Small intestine (tissue), 16 donors: Measurements from ENCODE around the gene KRT35. TPM values are rescaled to one million over a fixed set of nuclear protein-coding genes. Genes with fewer than 3 reads are reported as not detected.
A peak's percentile ranks its signal among the peaks of the same experiment; 100 is the strongest.

Source experiments
- DNase-seq, 2 donors: peaks; one replicate each; pipeline versions ENCODE4 v3.0.0 to v3.0.0-alpha.2; 2013
- FAIRE-seq: peaks from 2 replicates; lab custom pipeline; 2012; peaks lifted over from hg19 to GRCh38; lab: Jason Lieb, UNC
- H3K27ac ChIP-seq, 3 donors: one replicate each; pipeline ENCODE4 v1.5.1; 2013; ENCODE audit warnings: low read length in 2 of 3, mild to moderate bottlenecking in 2 of 3, control low read depth in 1 of 3, inconsistent platforms in 1 of 3, low read depth in 1 of 3, moderate library complexity in 1 of 3
- H3K27me3 ChIP-seq, 3 donors: one replicate each; pipeline ENCODE4 v1.6.1; 2013; ENCODE audit warnings: low read length in 3 of 3, inconsistent platforms in 1 of 3; ENCODE audit not compliant: control insufficient read depth in 3 of 3, insufficient read depth in 3 of 3
- H3K36me3 ChIP-seq, 3 donors: one replicate each; pipeline ENCODE4 v1.6.1; 2013; ENCODE audit warnings: low read length in 3 of 3, inconsistent platforms in 1 of 3, low read depth in 1 of 3, mild to moderate bottlenecking in 1 of 3, moderate library complexity in 1 of 3; ENCODE audit not compliant: control insufficient read depth in 3 of 3, insufficient read depth in 2 of 3
- H3K4me1 ChIP-seq, 3 donors: one replicate each; pipeline ENCODE4 v1.6.1; 2013; ENCODE audit warnings: low read length in 2 of 3, inconsistent platforms in 1 of 3, low read depth in 1 of 3, mild to moderate bottlenecking in 1 of 3, moderate library complexity in 1 of 3; ENCODE audit not compliant: control insufficient read depth in 3 of 3, insufficient read depth in 2 of 3
- H3K4me3 ChIP-seq, 3 donors: one replicate each; pipeline ENCODE4 v1.5.1; 2013; ENCODE audit warnings: low read length in 3 of 3, control low read depth in 1 of 3, inconsistent platforms in 1 of 3, low read depth in 1 of 3, mild to moderate bottlenecking in 1 of 3, moderate library complexity in 1 of 3
- H3K9me3 ChIP-seq, 2 donors: one replicate each; pipeline ENCODE4 v1.6.1; 2013; ENCODE audit warnings: low read depth in 1 of 2, low read length in 1 of 2; ENCODE audit not compliant: control insufficient read depth in 2 of 2, insufficient read depth in 1 of 2
- WGBS, 3 donors: extraction: QIAGEN DNeasy Blood & Tissue Kit; methylation state at CpG; one replicate each; pipeline ENCODE4 v1.1.7; 2013; 5-methylcytosine and 5-hydroxymethylcytosine counted together
- long read RNA-seq, 10 donors: transcript quantifications; one replicate each; lab custom pipeline, GENCODE V29; 2026
- polyA plus RNA-seq, 4 donors: library from polyadenylated mRNA; stranded (reverse) in 3 of 4; unstranded in 1 of 4; fragments of 200-250 nt in 3 of 4; fragments of 120-200 nt in 1 of 4; gene quantifications; one replicate each; pipeline versions ENCODE4 v1.2.1 to v1.2.3, GENCODE V29; 2013
- donor health status: healthy with polysubstance abuse.
- donor health status: control.
- donor health status: control.
- donor health status: Bipolar disorder and iron deficiency.
- donor health status: healthy.

The KRT35 gene
- polyA plus RNA-seq = not detected
- long read RNA-seq, donor 1 = 0 reads
- long read RNA-seq, donor 2 = 0 reads
- long read RNA-seq, donor 3 = 0 reads
- long read RNA-seq, donor 4 = 0 reads
- long read RNA-seq, donor 5 = 0 reads
- long read RNA-seq, donor 6 = 0 reads
- long read RNA-seq, donor 7 = 0 reads
- long read RNA-seq, donor 8 = 0 reads
- long read RNA-seq, donor 9 = 0 reads
- long read RNA-seq, donor 10 = 0 reads

DNA sequence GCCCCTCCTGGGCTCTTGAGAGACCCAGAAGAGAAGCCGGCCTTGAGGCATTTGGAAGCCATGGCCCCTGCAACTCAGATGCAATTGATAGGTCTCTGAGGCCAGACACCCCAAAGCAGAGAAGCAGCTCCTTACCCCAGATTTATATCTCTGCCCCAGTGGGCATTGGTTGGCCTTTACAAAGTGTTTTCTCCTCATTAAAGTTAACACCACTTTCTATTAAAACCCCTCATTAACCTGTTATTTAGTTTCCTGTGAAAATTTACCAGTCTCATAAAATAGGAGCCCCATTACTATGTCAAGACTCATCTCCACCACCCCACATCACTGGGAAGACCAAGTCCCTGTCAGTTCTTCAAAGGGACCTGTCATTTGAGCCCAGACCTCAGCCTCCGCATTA, at the start of gene KRT35:
Gene KRT35, minus strand, starts transcription at position 116 of the 400 bp plus-strand sequence. Its CDS starts 54 bp downstream, at position 62.
- 94 to 98% (median 96%) methylated on average over 2 of the region's 2 CpGs for WGBS, 3 donors
- no peak for FAIRE-seq
- H3K4me3 ChIP-seq = no peak within 1 kb of the TSS
- no peaks in the 10 kb centered on the region for H3K4me1 ChIP-seq
- DNase-seq = no peak
- H3K27ac ChIP-seq = no peak within 1 kb of the TSS
- no peaks in the 10 kb centered on the region for H3K27me3 ChIP-seq
- H3K9me3 ChIP-seq = no peaks in the 10 kb centered on the region
- no peaks in the 10 kb centered on the region for H3K36me3 ChIP-seq

DNA sequence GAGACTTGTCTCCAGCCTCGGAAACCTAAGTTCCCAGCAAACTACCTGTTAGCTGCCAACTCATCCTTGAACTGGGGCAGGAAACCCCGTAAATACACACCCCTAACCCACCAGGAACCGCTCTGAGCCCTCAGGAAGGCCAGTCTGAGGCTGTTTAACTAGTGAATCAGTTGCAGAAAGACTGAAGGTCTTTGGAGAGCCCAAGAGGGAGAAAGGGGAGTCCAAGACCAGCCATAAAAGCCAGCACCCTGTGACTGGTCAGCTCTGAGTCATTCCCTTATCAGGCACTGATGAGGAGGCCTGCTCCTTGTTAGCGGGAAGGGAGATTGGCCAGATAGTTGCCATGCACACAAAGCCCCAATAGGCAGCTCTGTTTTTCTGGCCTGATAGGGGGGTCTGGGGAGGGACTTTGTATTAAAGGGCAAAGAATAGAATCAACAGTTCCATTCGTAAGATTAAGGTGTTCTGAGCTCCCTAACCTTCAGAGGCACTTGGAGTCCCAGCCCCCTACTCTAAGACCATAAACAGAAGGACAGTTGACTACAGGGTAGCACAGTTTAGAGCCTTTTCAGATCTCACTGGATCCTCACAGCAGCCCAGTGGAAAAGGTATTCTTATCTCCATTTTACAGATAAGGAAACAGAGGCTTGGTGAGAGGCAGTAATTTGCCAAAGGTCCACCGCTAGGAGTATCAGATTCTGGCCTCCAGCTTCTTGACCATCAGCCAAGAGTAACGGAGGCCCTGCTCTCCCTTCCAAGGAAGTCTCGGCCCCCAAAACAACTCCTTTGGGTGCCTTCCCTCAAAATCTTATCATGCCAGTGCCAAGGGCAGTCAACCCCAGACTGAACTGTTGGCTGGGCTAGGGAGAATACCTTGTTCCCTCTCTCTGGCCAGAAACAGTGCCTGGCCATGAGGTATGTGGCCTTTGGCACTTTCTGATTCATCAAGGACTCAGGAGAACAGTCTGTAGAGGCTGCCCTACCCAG, 49.4 kb upstream of the KRT35 start:
- FAIRE-seq = no peak
- WGBS, 3 donors = 19 to 53% (median 28%) methylated on average over 8 of the region's 8 CpGs
- no peaks in the 10 kb centered on the region for H3K9me3 ChIP-seq
- H3K4me1 ChIP-seq = peaks cover 0 to 39% (median 0%) of the 10 kb centered on the region in 3 donors
- DNase-seq = peak; percentile 78 to 96
- peak overlapping the region; percentile 71 to 100 (median 82) for H3K27ac ChIP-seq
- peaks cover 0 to 33% (median 18%) of the 10 kb centered on the region in 3 donors for H3K27me3 ChIP-seq
- H3K4me3 ChIP-seq = peak overlapping the region in 1 of 3 donors; percentile 9
- peaks cover under 1 to 3% (median 2%) of the 10 kb centered on the region in 3 donors for H3K36me3 ChIP-seq

DNA sequence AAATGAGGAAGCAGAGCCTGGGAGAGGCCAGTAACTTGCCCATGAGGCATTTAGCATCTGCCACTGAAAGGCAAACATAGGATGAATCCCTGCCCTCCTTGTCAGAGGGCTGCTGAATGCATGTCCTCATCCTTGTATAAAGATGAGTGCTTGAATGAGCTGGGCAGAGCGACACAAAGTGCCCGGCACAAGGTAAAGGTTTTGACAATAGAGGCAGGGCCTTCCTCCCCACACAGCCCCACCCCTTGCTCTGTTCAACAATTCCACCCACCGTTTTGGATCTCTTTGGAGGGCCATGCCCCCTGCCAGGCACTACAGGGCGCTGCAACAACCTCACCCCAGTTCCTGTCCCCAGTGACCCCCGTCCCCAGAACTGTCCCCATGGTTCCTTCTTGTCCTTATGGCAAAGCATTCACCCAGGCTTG, 48.6 kb upstream of the KRT35 start:
- Histone ChIP-seq H3K9me3 (no peaks in the 10 kb centered on the region), H3K36me3 (peaks cover 2 to 9% (median 6%) of the 10 kb centered on the region in 3 donors), H3K27ac (peak overlapping the region; percentile 71 to 100 (median 82)), H3K4me1 (peaks cover 0 to 39% (median 0%) of the 10 kb centered on the region in 3 donors), H3K4me3 (peak overlapping the region in 1 of 3 donors; percentile 9), H3K27me3 (peaks cover 0 to 33% (median 18%) of the 10 kb centered on the region in 3 donors)
- WGBS, 3 donors = 29 to 48% (median 35%) methylated on average over 5 of the region's 5 CpGs
- DNase-seq (peak; percentile 41 to 45), FAIRE-seq (no peak)

DNA sequence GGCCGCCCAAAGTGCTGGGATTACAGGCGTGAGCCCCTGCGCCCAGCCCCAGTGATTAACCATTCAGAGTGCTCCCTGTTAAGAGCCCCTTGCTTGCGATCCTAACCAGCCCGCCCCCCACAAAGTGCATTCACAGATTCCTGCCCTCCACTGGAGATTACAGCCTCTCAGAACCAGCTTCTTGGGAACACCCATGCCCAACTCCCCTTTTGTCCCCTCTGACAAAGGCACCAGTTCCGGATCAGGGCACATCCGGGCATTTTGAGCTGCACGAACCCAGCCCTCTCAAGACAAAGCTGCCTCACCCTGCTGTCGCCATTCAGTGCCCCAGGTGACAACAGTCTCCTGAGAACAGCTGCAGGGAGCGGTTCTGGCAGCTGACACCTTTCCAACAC, 48.0 kb upstream of the KRT35 start:
- Histone ChIP-seq H3K27ac (peak overlapping the region; percentile 71 to 100 (median 82)), H3K9me3 (no peaks in the 10 kb centered on the region), H3K4me3 (peak overlapping the region in 1 of 3 donors; percentile 93), H3K4me1 (peaks cover 0 to 39% (median 0%) of the 10 kb centered on the region in 3 donors), H3K36me3 (peaks cover 5 to 14% (median 6%) of the 10 kb centered on the region in 3 donors), H3K27me3 (peaks cover 0 to 33% (median 18%) of the 10 kb centered on the region in 3 donors)
- peak; percentile 50 to 88 for DNase-seq
- 13 to 41% (median 34%) methylated on average over 10 of the region's 10 CpGs for WGBS, 3 donors
- FAIRE-seq = no peak

DNA sequence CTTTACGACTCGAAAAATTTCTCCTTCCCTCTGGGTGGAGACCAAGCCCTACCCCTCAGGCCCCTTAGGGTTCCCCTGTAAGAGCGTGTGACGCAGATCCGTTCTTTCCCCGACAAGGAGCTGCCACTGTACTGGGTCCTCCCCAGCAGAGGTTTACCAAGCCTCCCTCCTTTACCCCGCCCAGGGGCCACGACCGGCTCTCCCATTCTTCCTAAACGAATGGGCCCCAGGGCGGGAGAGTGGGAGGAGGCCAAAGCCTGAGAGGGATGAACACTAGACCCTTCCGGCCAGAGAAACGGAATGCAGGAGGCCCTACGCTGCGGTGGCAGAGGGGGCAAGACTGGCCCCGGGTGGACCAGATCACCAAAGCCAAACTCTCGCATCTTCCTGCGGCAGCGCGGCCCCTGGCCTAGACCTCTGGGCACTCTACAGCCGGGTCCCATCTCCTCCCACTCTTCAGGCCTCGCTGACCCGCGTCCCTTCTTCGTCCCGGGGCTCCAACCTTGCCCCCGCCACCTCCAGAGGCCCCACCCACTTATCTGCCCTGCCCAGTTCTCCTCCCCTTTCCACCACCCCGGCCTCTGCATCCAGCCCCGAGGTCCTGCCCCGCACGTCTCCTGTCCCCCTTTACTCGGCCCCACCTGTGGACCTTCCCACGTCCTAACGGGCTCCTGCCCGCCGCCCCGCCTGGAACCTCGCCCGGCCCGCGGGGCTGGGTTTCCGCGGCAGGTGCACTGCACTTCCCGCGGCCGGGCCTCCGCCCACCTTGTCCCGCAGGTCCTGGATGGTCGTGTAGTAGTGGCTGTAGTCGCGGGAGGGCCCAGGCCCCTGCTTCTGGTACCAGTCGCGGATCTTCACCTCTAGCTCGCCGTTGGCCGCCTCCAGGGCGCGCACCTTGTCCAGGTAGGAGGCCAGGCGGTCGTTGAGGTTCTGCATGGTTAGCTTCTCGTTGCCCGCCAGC, 46.4 kb upstream of the KRT35 start:
- Histone ChIP-seq H3K27me3 (peaks cover 0 to 33% (median 18%) of the 10 kb centered on the region in 3 donors), H3K27ac (peak overlapping the region; percentile 78 to 100 (median 89)), H3K36me3 (peaks cover 5 to 23% (median 6%) of the 10 kb centered on the region in 3 donors), H3K4me3 (peak overlapping the region; percentile 48 to 93 (median 55)), H3K4me1 (peaks cover 0 to 54% (median 2%) of the 10 kb centered on the region in 3 donors), H3K9me3 (no peaks in the 10 kb centered on the region)
- 2 to 8% (median 6%) methylated on average over 57 to 62 of the region's 62 CpGs for WGBS, 3 donors
- FAIRE-seq (no peak), DNase-seq (peak; percentile 70)

DNA sequence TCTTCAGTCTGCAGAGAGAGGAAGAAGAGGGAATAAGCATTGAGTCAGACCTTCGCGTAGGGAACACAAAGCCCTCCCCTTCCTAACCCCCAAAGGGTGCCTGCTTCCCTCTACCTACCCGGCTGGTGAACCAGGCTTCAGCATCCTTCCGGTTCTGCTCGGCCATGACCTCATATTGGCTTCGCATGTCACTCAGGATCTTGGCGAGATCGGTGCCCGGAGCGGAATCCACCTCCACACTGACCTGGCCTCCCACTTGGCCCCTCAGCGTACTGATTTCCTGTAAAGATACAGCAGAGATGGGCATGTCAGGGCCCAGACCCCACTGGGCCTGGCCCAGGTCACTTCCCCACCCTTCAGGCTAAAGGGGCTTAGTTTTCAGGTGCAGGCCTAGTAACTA, 43.3 kb upstream of the KRT35 start:
- Histone ChIP-seq H3K9me3 (no peaks in the 10 kb centered on the region), H3K27ac (peak overlapping the region in 2 of 3 donors; percentile 42 to 60), H3K27me3 (peaks cover 0 to 27% (median 11%) of the 10 kb centered on the region in 3 donors), H3K4me1 (peaks cover 0 to 64% (median 3%) of the 10 kb centered on the region in 3 donors), H3K4me3 (peak overlapping the region in 1 of 3 donors; percentile 22), H3K36me3 (peaks cover 5 to 23% (median 6%) of the 10 kb centered on the region in 3 donors)
- DNase-seq (peak in 1 of 2 donors; percentile 25), FAIRE-seq (no peak)
- WGBS, 3 donors = 67 to 91% (median 83%) methylated on average over 10 to 11 of the region's 11 CpGs

DNA sequence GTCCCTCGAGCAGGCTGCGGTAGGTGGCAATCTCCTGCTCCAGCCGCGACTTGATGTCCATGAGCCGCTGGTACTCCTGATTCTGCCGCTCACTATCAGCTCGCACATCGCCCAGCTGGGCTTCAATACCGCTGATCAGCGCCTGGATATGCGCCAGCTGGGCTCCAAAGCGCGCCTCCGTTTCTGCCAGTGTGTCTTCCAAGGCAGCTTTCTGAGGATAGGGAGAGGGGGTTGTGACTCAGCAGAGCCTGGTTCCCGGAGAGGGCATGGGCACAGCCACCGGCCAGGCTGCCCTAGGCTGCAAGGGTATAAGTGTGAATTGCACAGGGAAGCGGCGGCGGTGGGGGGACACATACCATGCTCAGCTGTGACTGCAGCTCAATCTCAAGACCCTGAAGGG, 42.8 kb upstream of the KRT35 start:
- DNase-seq (peak; percentile 26 to 53), FAIRE-seq (no peak)
- Histone ChIP-seq H3K36me3 (peaks cover 5 to 23% (median 6%) of the 10 kb centered on the region in 3 donors), H3K9me3 (no peaks in the 10 kb centered on the region), H3K4me1 (peaks cover 0 to 64% (median 3%) of the 10 kb centered on the region in 3 donors), H3K27ac (peak overlapping the region in 2 of 3 donors; percentile 42 to 60), H3K27me3 (peaks cover 0 to 23% (median 7%) of the 10 kb centered on the region in 3 donors), H3K4me3 (peak overlapping the region in 1 of 3 donors; percentile 22)
- WGBS, 3 donors = 17 to 58% (median 41%) methylated on average over 19 of the region's 19 CpGs
